WERI-Rb-1 (cell line): ENCODE data around the gene CA4.

ENCODE experiments used
- DNase-seq: peaks from one replicate; pipeline ENCODE4 v3.0.0-alpha.2; 2020
- H3K27ac ChIP-seq: fragments of 250-450 bp; sonication (Bioruptor Pico); 2 replicates; pipeline ENCODE4 v1.5.1; 2020; ENCODE audit warnings: mild to moderate bottlenecking, moderate library complexity
- H3K27me3 ChIP-seq: fragments of 250-450 bp; sonication (Bioruptor Pico); 2 replicates; pipeline ENCODE4 v1.5.1; 2021; ENCODE audit warnings: mild to moderate bottlenecking, low read depth, moderate library complexity; ENCODE audit not compliant: insufficient read depth, severe bottlenecking
- H3K36me3 ChIP-seq: fragments of 250-450 bp; sonication (Bioruptor Pico); 2 replicates; pipeline ENCODE4 v1.5.1; 2020; ENCODE audit warnings: mild to moderate bottlenecking, moderate library complexity
- H3K4me3 ChIP-seq: 2 replicates; pipeline ENCODE4 v1.5.1; 2011; ENCODE audit warnings: low read depth, mild to moderate bottlenecking, control low read depth, low read length
- H3K9me3 ChIP-seq: fragments of 250-450 bp; sonication (Bioruptor Pico); 2 replicates; pipeline ENCODE4 v1.5.1; 2021; ENCODE audit warnings: mild to moderate bottlenecking, moderate library complexity; ENCODE audit not compliant: severe bottlenecking
- CTCF ChIP-seq: IDR thresholded peaks from 2 replicates; pipeline ENCODE4 v1.5.1; 2011; ENCODE audit warnings: low read depth, mild to moderate bottlenecking, control low read depth, inconsistent platforms, low read length

The CA4 gene

GRCh38 chr17:60155815-60156214, 6.0 kb downstream of the CA4 start:
- Histone ChIP-seq H3K36me3 (no peaks in the 10 kb centered on the region; the same call in 1 of the 2 replicates), H3K9me3 (no peaks in the 10 kb centered on the region), H3K4me3 (no peak overlapping the region), H3K27ac (no peak overlapping the region), H3K27me3 (no peaks in the 10 kb centered on the region)
- DNase-seq: no peak
- no peak for TF ChIP-seq CTCF

- Histone ChIP-seq H3K27me3 (no peaks in the 10 kb centered on the region), H3K9me3 (no peaks in the 10 kb centered on the region), H3K27ac (no peak overlapping the region), H3K4me3 (no peak overlapping the region), H3K36me3 (no peaks in the 10 kb centered on the region; the same call in 1 of the 2 replicates)
- TF ChIP-seq CTCF: no peak
- no peak for DNase-seq
Observed at GRCh38 chr17:60156746-60157145, 7.0 kb downstream of the CA4 start.

GRCh38 chr17:60157487-60158040, 7.8 kb downstream of the CA4 start:
- no peak for TF ChIP-seq CTCF
- no peak for DNase-seq
- no peaks in the 10 kb centered on the region for H3K27me3 ChIP-seq
- no peak overlapping the region for H3K27ac ChIP-seq
- no peak overlapping the region for H3K4me3 ChIP-seq
- H3K36me3 ChIP-seq: no peaks in the 10 kb centered on the region; the same call in 1 of the 2 replicates
- no peaks in the 10 kb centered on the region for H3K9me3 ChIP-seq

- no peaks in the 10 kb centered on the region for H3K27me3 ChIP-seq
- no peak overlapping the region for H3K27ac ChIP-seq
- no peak for DNase-seq
- no peaks in the 10 kb centered on the region for H3K9me3 ChIP-seq
- no peak overlapping the region for H3K4me3 ChIP-seq
- H3K36me3 ChIP-seq: no peaks in the 10 kb centered on the region; the same call in 1 of the 2 replicates
- TF ChIP-seq CTCF: no peak
Observed at GRCh38 chr17:60158751-60159478, 9.1 kb downstream of the CA4 start.

- Histone ChIP-seq H3K27ac (no peak overlapping the region), H3K27me3 (no peaks in the 10 kb centered on the region), H3K9me3 (no peaks in the 10 kb centered on the region), H3K4me3 (no peak overlapping the region), H3K36me3 (no peaks in the 10 kb centered on the region; the same call in 1 of the 2 replicates)
- no peak for DNase-seq
- TF ChIP-seq CTCF: no peak
Observed at GRCh38 chr17:60159479-60159866, 9.7 kb downstream of the CA4 start.
